Measurements from ENCODE around the gene NCAPG. TPM values are rescaled to one million over a fixed set of nuclear protein-coding genes. Genes with fewer than 3 reads are reported as not detected.
"Not testable (repeated sequence)": the region's sequence is repeated elsewhere in the genome, so short reads cannot be mapped to it uniquely, and the experiment has no call there.

The NCAPG gene
- total RNA-seq, 1 experiment from 2014 or later = 77.1 TPM

- Histone ChIP-seq H3K36me3 (replicated peaks; ENCODE audit: control insufficient read depth, insufficient read depth, low read length) (peaks cover 3% of the 10 kb centered on the region), H3K27me3 (ENCODE audit: control insufficient read depth, insufficient read depth, low read length) (no peaks in the 10 kb centered on the region), H3K4me3 (ENCODE audit: insufficient read depth, low read depth, low read length) (no peak overlapping the region)
- no peak for DNase-seq
These were observed 3.4 kb downstream of the NCAPG start for GRCh38 chr4:17814140-17814539.

- H3K4me3 ChIP-seq (ENCODE audit: insufficient read depth, low read depth, low read length) = no peak overlapping the region
- no peaks in the 10 kb centered on the region for H3K27me3 ChIP-seq (ENCODE audit: control insufficient read depth, insufficient read depth, low read length)
- DNase-seq = no peak
- peaks cover 3% of the 10 kb centered on the region for H3K36me3 ChIP-seq (replicated peaks; ENCODE audit: control insufficient read depth, insufficient read depth, low read length)
These were observed 5.4 kb downstream of the NCAPG start for GRCh38 chr4:17816142-17816541.

- no peaks in the 10 kb centered on the region for H3K27me3 ChIP-seq (ENCODE audit: control insufficient read depth, insufficient read depth, low read length)
- H3K36me3 ChIP-seq (replicated peaks; ENCODE audit: control insufficient read depth, insufficient read depth, low read length) = peaks cover 3% of the 10 kb centered on the region
- DNase-seq = no peak
- H3K4me3 ChIP-seq (ENCODE audit: insufficient read depth, low read depth, low read length) = no peak overlapping the region
These were observed 6.2 kb downstream of the NCAPG start for GRCh38 chr4:17817027-17817426.

- H3K36me3 ChIP-seq (replicated peaks; ENCODE audit: control insufficient read depth, insufficient read depth, low read length) = peaks cover 4% of the 10 kb centered on the region
- no peaks in the 10 kb centered on the region for H3K27me3 ChIP-seq (ENCODE audit: control insufficient read depth, insufficient read depth, low read length)
- no peak for DNase-seq
- H3K4me3 ChIP-seq (ENCODE audit: insufficient read depth, low read depth, low read length) = no peak overlapping the region
These were observed 13.3 kb downstream of the NCAPG start for GRCh38 chr4:17823871-17824669.

GRCh38 chr4:17846266-17846665 is 35.5 kb downstream of the NCAPG start:
- Histone ChIP-seq H3K4me3 (ENCODE audit: insufficient read depth, low read depth, low read length) (no peak overlapping the region), H3K36me3 (replicated peaks; ENCODE audit: control insufficient read depth, insufficient read depth, low read length) (peaks cover 4% of the 10 kb centered on the region; the same call in 1 of the 2 replicates), H3K27me3 (ENCODE audit: control insufficient read depth, insufficient read depth, low read length) (no peaks in the 10 kb centered on the region)
- no peak for DNase-seq

- H3K27me3 ChIP-seq (ENCODE audit: control insufficient read depth, insufficient read depth, low read length); H3K4me3 ChIP-seq (ENCODE audit: insufficient read depth, low read depth, low read length); H3K36me3 ChIP-seq (replicated peaks; ENCODE audit: control insufficient read depth, insufficient read depth, low read length); DNase-seq: not testable (repeated sequence)
These were observed 39.5 kb downstream of the NCAPG start for GRCh38 chr4:17850295-17850694.

- no peaks in the 10 kb centered on the region for H3K36me3 ChIP-seq (replicated peaks; ENCODE audit: control insufficient read depth, insufficient read depth, low read length)
- H3K27me3 ChIP-seq (ENCODE audit: control insufficient read depth, insufficient read depth, low read length) = no peaks in the 10 kb centered on the region
- no peak for DNase-seq
- no peak overlapping the region for H3K4me3 ChIP-seq (ENCODE audit: insufficient read depth, low read depth, low read length)
These were observed 41.2 kb downstream of the NCAPG start for GRCh38 chr4:17851959-17852358.

GRCh38 chr4:17854036-17854435 is 43.3 kb downstream of the NCAPG start:
- H3K27me3 ChIP-seq (ENCODE audit: control insufficient read depth, insufficient read depth, low read length) = no peaks in the 10 kb centered on the region
- no peak for DNase-seq

GRCh38 chr4:17859793-17860406 is 49.1 kb downstream of the NCAPG start:
- no peaks in the 10 kb centered on the region for H3K36me3 ChIP-seq (replicated peaks; ENCODE audit: control insufficient read depth, insufficient read depth, low read length)
- no peak for DNase-seq

More at GRCh38 chr4:17854036-17854435, 43.3 kb downstream of the NCAPG start:
- H3K36me3 ChIP-seq (replicated peaks; ENCODE audit: control insufficient read depth, insufficient read depth, low read length) = no peaks in the 10 kb centered on the region
- H3K4me3 ChIP-seq (ENCODE audit: insufficient read depth, low read depth, low read length) = no peak overlapping the region

GRCh38 chr4:17861906-17862305 is 51.1 kb downstream of the NCAPG start:
- not testable (repeated sequence) for H3K4me3 ChIP-seq (ENCODE audit: insufficient read depth, low read depth, low read length); H3K36me3 ChIP-seq (replicated peaks; ENCODE audit: control insufficient read depth, insufficient read depth, low read length); DNase-seq; H3K27me3 ChIP-seq (ENCODE audit: control insufficient read depth, insufficient read depth, low read length)

More at GRCh38 chr4:17859793-17860406, 49.1 kb downstream of the NCAPG start:
- H3K4me3 ChIP-seq (ENCODE audit: insufficient read depth, low read depth, low read length) = no peak overlapping the region
- H3K27me3 ChIP-seq (ENCODE audit: control insufficient read depth, insufficient read depth, low read length) = no peaks in the 10 kb centered on the region

- no peak for DNase-seq
- no peaks in the 10 kb centered on the region for H3K36me3 ChIP-seq (replicated peaks; ENCODE audit: control insufficient read depth, insufficient read depth, low read length)
- H3K27me3 ChIP-seq (ENCODE audit: control insufficient read depth, insufficient read depth, low read length) = no peaks in the 10 kb centered on the region
- H3K4me3 ChIP-seq (ENCODE audit: insufficient read depth, low read depth, low read length) = no peak overlapping the region
These were observed 55.1 kb downstream of the NCAPG start for GRCh38 chr4:17865866-17866363.

GRCh38 chr4:17866810-17867209 is 56.0 kb downstream of the NCAPG start:
- Histone ChIP-seq H3K4me3 (ENCODE audit: insufficient read depth, low read depth, low read length) (no peak overlapping the region), H3K36me3 (replicated peaks; ENCODE audit: control insufficient read depth, insufficient read depth, low read length) (no peaks in the 10 kb centered on the region), H3K27me3 (ENCODE audit: control insufficient read depth, insufficient read depth, low read length) (no peaks in the 10 kb centered on the region)
- DNase-seq = no peak

- Histone ChIP-seq H3K27me3 (ENCODE audit: control insufficient read depth, insufficient read depth, low read length) (no peaks in the 10 kb centered on the region), H3K4me3 (ENCODE audit: insufficient read depth, low read depth, low read length) (no peak overlapping the region)
- DNase-seq = no peak
These were observed 56.5 kb downstream of the NCAPG start for GRCh38 chr4:17867276-17867675.

GRCh38 chr4:17869327-17869726 is 58.5 kb downstream of the NCAPG start:
- Histone ChIP-seq H3K27me3 (ENCODE audit: control insufficient read depth, insufficient read depth, low read length) (no peaks in the 10 kb centered on the region), H3K4me3 (ENCODE audit: insufficient read depth, low read depth, low read length) (no peak overlapping the region), H3K36me3 (replicated peaks; ENCODE audit: control insufficient read depth, insufficient read depth, low read length) (no peaks in the 10 kb centered on the region)
- DNase-seq = no peak

More at GRCh38 chr4:17867276-17867675, 56.5 kb downstream of the NCAPG start:
- H3K36me3 ChIP-seq (replicated peaks; ENCODE audit: control insufficient read depth, insufficient read depth, low read length) = no peaks in the 10 kb centered on the region
